Epithelial cell of proximal tubule (primary cell): ENCODE data around the gene ENTPD2. TPM values are rescaled to one million over a fixed set of nuclear protein-coding genes. Genes with fewer than 3 reads are reported as not detected.
"Not testable (repeated sequence)": the region's sequence is repeated elsewhere in the genome, so short reads cannot be mapped to it uniquely, and the experiment has no call there.

Experiments used
- DNase-seq: peaks from one replicate; pipeline ENCODE4 v3.0.0-alpha.2; 2011; ENCODE audit warnings: low read depth
- H3K4me3 ChIP-seq: 2 replicates; pipeline ENCODE4 v1.5.1; 2011; ENCODE audit warnings: low read depth, mild to moderate bottlenecking, low read length
- CTCF ChIP-seq: conservative IDR thresholded peaks from 2 replicates; pipeline ENCODE4 v1.5.1; 2012; ENCODE audit warnings: low read depth, mild to moderate bottlenecking, low read length
- total RNA-seq: library from RNA; depleted of rRNA; stranded (reverse); fragments of >200 nt; gene quantifications from 2 replicates; pipeline ENCODE4 v1.2.3, GENCODE V29; 2015

Gene ENTPD2
- total RNA-seq, 1 donor from 2014 or later = not detected

GRCh38 chr9:137037035-137037434 is 16.8 kb downstream of the ENTPD2 start:
- no peak for TF ChIP-seq CTCF
- DNase-seq = no peak
- no peak overlapping the region for H3K4me3 ChIP-seq

GRCh38 chr9:137035937-137036336 is 17.9 kb downstream of the ENTPD2 start:
- H3K4me3 ChIP-seq = no peak overlapping the region
- DNase-seq = no peak
- TF ChIP-seq CTCF = no peak

- DNase-seq = no peak
- no peak overlapping the region for H3K4me3 ChIP-seq
- no peak for TF ChIP-seq CTCF
Measured at GRCh38 chr9:137035507-137035834, 18.4 kb downstream of the ENTPD2 start.

GRCh38 chr9:137034709-137035506 is 19.0 kb downstream of the ENTPD2 start:
- TF ChIP-seq CTCF = peak; percentile 92

GRCh38 chr9:137034039-137034708 is 19.7 kb downstream of the ENTPD2 start:
- no peak for TF ChIP-seq CTCF
- no peak overlapping the region for H3K4me3 ChIP-seq
- no peak for DNase-seq

More at GRCh38 chr9:137034709-137035506, 19.0 kb downstream of the ENTPD2 start:
- H3K4me3 ChIP-seq = no peak overlapping the region
- no peak for DNase-seq

- DNase-seq, H3K4me3 ChIP-seq: not testable (repeated sequence)
Measured at GRCh38 chr9:137033481-137033880, 20.4 kb downstream of the ENTPD2 start.

GRCh38 chr9:137032858-137033257 is 21.0 kb downstream of the ENTPD2 start:
- no peak overlapping the region for H3K4me3 ChIP-seq
- DNase-seq = no peak
- no peak for TF ChIP-seq CTCF
